ENCODE data around the gene ALG5.

DNA sequence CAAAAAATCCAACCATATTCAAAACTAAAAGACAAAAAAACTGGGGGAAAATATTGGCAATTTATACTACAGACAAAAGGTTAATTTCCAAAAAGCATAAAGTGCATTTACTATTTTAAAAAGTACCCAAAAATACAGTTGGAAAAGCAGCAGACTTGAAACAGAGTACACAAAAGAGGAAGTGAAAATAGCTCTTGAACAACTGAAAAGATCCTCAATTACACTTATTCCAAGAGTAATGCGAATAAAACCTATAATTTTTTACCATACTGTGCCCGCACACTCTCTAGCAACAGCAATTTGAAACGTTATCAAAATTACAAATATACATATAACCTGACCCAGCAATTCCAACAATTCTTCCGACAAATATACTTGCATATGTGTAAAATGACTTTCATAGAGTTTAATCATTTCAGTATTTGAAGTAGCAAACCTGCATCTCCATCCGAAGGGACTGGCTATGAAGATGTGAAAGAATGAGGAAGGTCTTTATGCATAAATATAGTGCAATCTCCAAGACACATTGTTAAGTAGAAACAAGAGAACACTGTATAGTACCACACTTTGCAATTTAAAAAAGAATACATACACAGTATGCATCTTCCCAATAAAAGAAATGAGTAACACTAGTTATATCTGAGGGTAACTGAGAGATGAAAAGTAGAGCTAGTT lies 25.4 kb downstream of the ALG5 start:
- TF ChIP-seq, protein P1, sequence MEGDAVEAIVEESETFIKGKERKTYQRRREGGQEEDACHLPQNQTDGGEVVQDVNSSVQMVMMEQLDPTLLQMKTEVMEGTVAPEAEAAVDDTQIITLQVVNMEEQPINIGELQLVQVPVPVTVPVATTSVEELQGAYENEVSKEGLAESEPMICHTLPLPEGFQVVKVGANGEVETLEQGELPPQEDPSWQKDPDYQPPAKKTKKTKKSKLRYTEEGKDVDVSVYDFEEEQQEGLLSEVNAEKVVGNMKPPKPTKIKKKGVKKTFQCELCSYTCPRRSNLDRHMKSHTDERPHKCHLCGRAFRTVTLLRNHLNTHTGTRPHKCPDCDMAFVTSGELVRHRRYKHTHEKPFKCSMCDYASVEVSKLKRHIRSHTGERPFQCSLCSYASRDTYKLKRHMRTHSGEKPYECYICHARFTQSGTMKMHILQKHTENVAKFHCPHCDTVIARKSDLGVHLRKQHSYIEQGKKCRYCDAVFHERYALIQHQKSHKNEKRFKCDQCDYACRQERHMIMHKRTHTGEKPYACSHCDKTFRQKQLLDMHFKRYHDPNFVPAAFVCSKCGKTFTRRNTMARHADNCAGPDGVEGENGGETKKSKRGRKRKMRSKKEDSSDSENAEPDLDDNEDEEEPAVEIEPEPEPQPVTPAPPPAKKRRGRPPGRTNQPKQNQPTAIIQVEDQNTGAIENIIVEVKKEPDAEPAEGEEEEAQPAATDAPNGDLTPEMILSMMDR (IDR thresholded peaks at IDR 0.05 in 4 of 5, conservative IDR thresholded peaks at IDR 0.05 in 1 of 5) = no peak
- TF ChIP-seq POLR2A (IDR thresholded peaks at IDR 0.05) = no peak

All from gastrocnemius medialis (tissue), 4 donors.